Mesothelial cell of epicardium (in vitro differentiated cells): ENCODE measurements around the gene TJP2. TPM values are rescaled to one million over a fixed set of nuclear protein-coding genes. Genes with fewer than 3 reads are reported as not detected.
A peak's percentile ranks its signal among the peaks of the same experiment; 100 is the strongest.

ENCODE experiments used
- DNase-seq, 2 experiments: peaks; one replicate each; pipeline ENCODE4 v3.0.0; 2021; ENCODE audit warnings: low spot score in 2 of 2; ENCODE audit not compliant: unreplicated experiment in 2 of 2
- H3K27ac Mint-ChIP-seq: 2 replicates; pipeline ENCODE4 v1.8.0; 2021; ENCODE audit warnings: mixed read lengths
- H3K27me3 Mint-ChIP-seq: 2 replicates; pipeline ENCODE4 v1.8.0; 2021; ENCODE audit warnings: low read depth, mixed read lengths
- H3K36me3 Mint-ChIP-seq: 2 replicates; pipeline ENCODE4 v1.8.0; 2021; ENCODE audit warnings: mixed read lengths
- H3K4me1 Mint-ChIP-seq: 2 replicates; pipeline ENCODE4 v1.8.0; 2021; ENCODE audit warnings: mixed read lengths
- H3K4me3 Mint-ChIP-seq: 2 replicates; pipeline ENCODE4 v1.8.0; 2021; ENCODE audit warnings: mild to moderate bottlenecking, moderate library complexity, mixed read lengths
- H3K9me3 Mint-ChIP-seq: 2 replicates; pipeline ENCODE4 v1.8.0; 2021; ENCODE audit warnings: mixed read lengths
- CTCF ChIP-seq: fragments of 200-600 bp; sonication (generic); IDR thresholded peaks from one replicate; pipeline ENCODE4 v1.5.0; 2021; ENCODE audit warnings: antibody characterized with exemption; ENCODE audit not compliant: unreplicated experiment
- total RNA-seq: library from RNA; stranded (reverse); gene quantifications from 3 replicates; pipeline ENCODE4 v1.2.1, GENCODE V29; 2021

TJP2 gene
- total RNA-seq, 1 donor from 2014 or later, result 58.0 TPM

DNA sequence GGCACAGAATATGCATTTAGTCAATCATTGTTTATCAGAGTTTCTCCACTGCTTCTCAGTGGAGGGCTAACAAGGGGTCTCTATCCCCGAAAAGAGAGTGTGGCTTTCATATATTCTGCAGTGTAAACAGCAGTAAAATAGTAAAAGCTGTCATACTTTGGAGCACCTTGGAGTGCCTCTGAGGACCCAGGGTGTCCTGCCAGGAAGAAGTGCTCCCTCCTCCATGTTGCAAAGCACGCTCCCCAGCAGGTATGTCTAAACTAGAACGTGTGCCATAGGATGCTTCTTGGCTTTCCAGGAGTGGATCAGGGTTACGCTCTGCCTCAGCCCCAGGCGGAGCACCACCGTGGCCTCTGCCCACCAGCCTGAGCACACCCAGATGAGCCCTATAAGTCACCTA lies 8.5 kb upstream of the TJP2 start:
- DNase-seq, result no peak
- peaks cover 6% of the 10 kb centered on the region for H3K36me3 Mint-ChIP-seq
- TF ChIP-seq CTCF, result no peak
- no peak overlapping the region for H3K27ac Mint-ChIP-seq
- no peak overlapping the region for H3K4me3 Mint-ChIP-seq
- H3K9me3 Mint-ChIP-seq, result peaks cover 3% of the 10 kb centered on the region
- peaks cover 5% of the 10 kb centered on the region for H3K4me1 Mint-ChIP-seq
- H3K27me3 Mint-ChIP-seq, result no peaks in the 10 kb centered on the region

DNA sequence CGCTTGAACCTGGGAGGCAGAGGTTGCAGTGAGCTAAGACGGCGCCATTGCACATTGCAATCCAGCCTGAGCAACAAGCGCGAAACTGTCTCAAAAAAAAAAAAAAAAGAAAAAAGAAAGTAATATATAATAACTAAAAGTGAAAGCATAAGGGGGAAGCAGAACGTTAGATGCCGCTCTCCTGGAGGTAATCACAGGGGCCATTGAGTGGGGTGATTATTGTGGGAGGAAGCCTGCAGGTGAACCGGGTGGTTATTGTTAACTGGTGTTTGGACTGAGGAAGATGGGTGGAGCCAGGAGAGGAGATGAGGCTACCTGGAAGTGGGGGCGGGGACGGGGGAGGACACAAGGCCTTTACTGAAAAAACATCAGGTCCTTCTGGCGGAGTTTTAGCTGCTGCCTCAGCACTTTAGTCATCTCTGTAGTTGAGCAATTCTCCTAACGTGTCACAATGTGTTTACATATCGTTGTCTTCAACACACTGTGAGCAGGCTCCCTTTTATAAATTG lies 5.3 kb upstream of the TJP2 start:
- H3K4me3 Mint-ChIP-seq, result no peak overlapping the region
- H3K36me3 Mint-ChIP-seq, result no peaks in the 10 kb centered on the region
- no peaks in the 10 kb centered on the region for H3K27me3 Mint-ChIP-seq
- DNase-seq, result no peak
- peaks cover 26% of the 10 kb centered on the region for H3K4me1 Mint-ChIP-seq
- no peak overlapping the region for H3K27ac Mint-ChIP-seq
- no peak for TF ChIP-seq CTCF
- no peaks in the 10 kb centered on the region for H3K9me3 Mint-ChIP-seq

DNA sequence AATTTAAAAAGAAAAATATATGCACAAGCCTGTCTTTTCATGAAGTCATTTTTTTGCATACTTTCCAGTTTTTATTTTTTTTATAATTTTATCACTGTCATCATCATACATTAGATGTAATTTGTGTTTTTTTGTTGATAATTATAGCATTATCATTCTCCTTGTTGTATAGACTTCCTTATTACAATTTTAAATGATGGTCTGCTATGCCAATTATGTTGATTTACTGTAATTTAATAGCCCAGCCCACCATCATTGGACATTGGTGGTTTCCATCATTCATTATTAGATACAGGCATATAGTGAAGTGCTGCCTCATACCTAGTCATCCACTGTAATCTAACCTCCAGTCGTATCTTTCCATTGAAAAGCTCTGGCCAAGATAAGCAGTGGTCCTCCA lies 3.8 kb upstream of the TJP2 start:
- no peak for DNase-seq
- TF ChIP-seq CTCF, result no peak
- Mint-ChIP-seq H3K36me3 (no peaks in the 10 kb centered on the region), H3K9me3 (no peaks in the 10 kb centered on the region), H3K4me3 (no peak overlapping the region), H3K27ac (no peak overlapping the region), H3K27me3 (no peaks in the 10 kb centered on the region), H3K4me1 (peaks cover 36% of the 10 kb centered on the region)

DNA sequence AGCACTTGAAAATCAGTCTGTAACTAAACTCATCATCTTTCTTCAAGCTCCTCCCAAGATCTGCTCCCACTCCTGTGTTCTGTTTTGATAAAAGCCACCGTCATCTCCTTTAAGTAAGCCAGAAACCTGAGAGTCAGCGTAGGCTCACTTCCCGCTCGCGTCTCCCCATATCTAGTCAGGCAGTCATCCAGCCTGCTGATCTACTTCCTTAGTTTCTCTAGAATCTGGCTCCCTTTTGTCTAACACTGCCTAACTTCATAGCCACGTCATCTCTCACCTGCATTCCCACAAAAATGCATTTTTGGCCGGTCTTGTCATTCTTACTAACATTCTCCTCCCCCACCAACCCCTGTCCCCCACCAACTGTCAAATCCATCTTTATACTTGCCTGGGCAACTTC lies 3.0 kb upstream of the TJP2 start:
- peaks cover 4% of the 10 kb centered on the region for H3K27me3 Mint-ChIP-seq

GRCh38 chr9:69171517-69171916 lies 2.6 kb upstream of the TJP2 start:
- Mint-ChIP-seq H3K9me3 (no peaks in the 10 kb centered on the region), H3K27me3 (peaks cover 8% of the 10 kb centered on the region), H3K4me1 (peaks cover 49% of the 10 kb centered on the region), H3K36me3 (no peaks in the 10 kb centered on the region), H3K4me3 (no peak overlapping the region), H3K27ac (peak overlapping the region; percentile 64)
- no peak for TF ChIP-seq CTCF
- DNase-seq, result no peak

More for the DNA sequence above, 3.0 kb upstream of the TJP2 start:
- no peak for TF ChIP-seq CTCF
- peaks cover 44% of the 10 kb centered on the region for H3K4me1 Mint-ChIP-seq
- no peak overlapping the region for H3K4me3 Mint-ChIP-seq
- no peak for DNase-seq
- no peaks in the 10 kb centered on the region for H3K36me3 Mint-ChIP-seq
- H3K27ac Mint-ChIP-seq, result peak overlapping the region; percentile 64
- no peaks in the 10 kb centered on the region for H3K9me3 Mint-ChIP-seq

GRCh38 chr9:69172895-69173294 lies 1.2 kb upstream of the TJP2 start:
- no peaks in the 10 kb centered on the region for H3K36me3 Mint-ChIP-seq
- DNase-seq, result no peak
- H3K4me1 Mint-ChIP-seq, result peaks cover 52% of the 10 kb centered on the region
- H3K27me3 Mint-ChIP-seq, result peaks cover 8% of the 10 kb centered on the region
- H3K27ac Mint-ChIP-seq, result no peak overlapping the region
- H3K4me3 Mint-ChIP-seq, result peak overlapping the region; percentile 72
- no peak for TF ChIP-seq CTCF
- H3K9me3 Mint-ChIP-seq, result no peaks in the 10 kb centered on the region
